Gastroesophageal sphincter (tissue), 3 donors: ENCODE results near the gene CALU.

Experiments used
- CTCF ChIP-seq, 4 experiments: fragments of 200-600 bp in 2 of 4; fragments of 450-650 bp in 2 of 4; sonication (generic) in 1 of 4; IDR thresholded peaks; one replicate each; pipeline ENCODE4 v1.5.1; 2017 to 2019; ENCODE audit warnings: antibody characterized with exemption in 4 of 4, mild to moderate bottlenecking in 2 of 4, moderate library complexity in 2 of 4
- POLR2AphosphoS5 ChIP-seq: sonication (generic); formaldehyde crosslinking; IDR thresholded peaks from one replicate; pipeline ENCODE4 v1.6.1; 2017; ENCODE audit warnings: antibody characterized with exemption

GRCh38 chr7:128705891-128706333 lies 33.2 kb upstream of the CALU start:
- no peak for TF ChIP-seq CTCF (IDR thresholded peaks at IDR 0.05)
- TF ChIP-seq POLR2AphosphoS5, result no peak
